Mucosa of stomach (tissue), 1 donor: Measurements from ENCODE around the gene OPCML.

ENCODE experiments used
- H3K27me3 ChIP-seq: one replicate; pipeline ENCODE4 v1.7.0; 2013; ENCODE audit warnings: mild to moderate bottlenecking, low read length; ENCODE audit not compliant: control insufficient read depth, insufficient read depth
- H3K36me3 ChIP-seq: one replicate; pipeline ENCODE4 v1.7.0; 2013; ENCODE audit warnings: low read length; ENCODE audit not compliant: control insufficient read depth, insufficient read depth
- H3K4me1 ChIP-seq: one replicate; pipeline ENCODE4 v1.7.0; 2013; ENCODE audit warnings: mild to moderate bottlenecking, low read length; ENCODE audit not compliant: control insufficient read depth, insufficient read depth
- H3K4me3 ChIP-seq: one replicate; pipeline ENCODE4 v1.7.0; 2013; ENCODE audit warnings: low read length
- H3K9ac ChIP-seq: one replicate; pipeline ENCODE4 v1.7.0; 2013; ENCODE audit warnings: mild to moderate bottlenecking, low read length, moderate library complexity
- H3K9me3 ChIP-seq: one replicate; pipeline ENCODE4 v1.7.0; 2013; ENCODE audit warnings: mild to moderate bottlenecking, low read length, moderate library complexity; ENCODE audit not compliant: control insufficient read depth
- donor health status: Pancreatic carcinoma.

Gene OPCML

GRCh38 chr11:132802947-132803346 is 729.4 kb downstream of the OPCML start:
- H3K9me3 ChIP-seq: no peaks in the 10 kb centered on the region
- H3K36me3 ChIP-seq: no peaks in the 10 kb centered on the region
- no peak overlapping the region for H3K9ac ChIP-seq
- H3K4me3 ChIP-seq: no peak overlapping the region
- no peaks in the 10 kb centered on the region for H3K4me1 ChIP-seq
- no peaks in the 10 kb centered on the region for H3K27me3 ChIP-seq

- Histone ChIP-seq H3K4me1 (no peaks in the 10 kb centered on the region), H3K9ac (no peak overlapping the region), H3K4me3 (no peak overlapping the region), H3K36me3 (no peaks in the 10 kb centered on the region), H3K9me3 (no peaks in the 10 kb centered on the region), H3K27me3 (peaks cover 4% of the 10 kb centered on the region)
Observed at GRCh38 chr11:132793831-132794230, 738.5 kb downstream of the OPCML start.

GRCh38 chr11:132792341-132793140 is 739.8 kb downstream of the OPCML start:
- Histone ChIP-seq H3K4me1 (no peaks in the 10 kb centered on the region), H3K36me3 (no peaks in the 10 kb centered on the region), H3K9ac (no peak overlapping the region), H3K27me3 (peaks cover 4% of the 10 kb centered on the region), H3K9me3 (no peaks in the 10 kb centered on the region), H3K4me3 (no peak overlapping the region)

- no peaks in the 10 kb centered on the region for H3K36me3 ChIP-seq
- H3K27me3 ChIP-seq: peaks cover 4% of the 10 kb centered on the region
- no peak overlapping the region for H3K4me3 ChIP-seq
- no peaks in the 10 kb centered on the region for H3K4me1 ChIP-seq
- no peaks in the 10 kb centered on the region for H3K9me3 ChIP-seq
- no peak overlapping the region for H3K9ac ChIP-seq
Observed at GRCh38 chr11:132790971-132791370, 741.3 kb downstream of the OPCML start.

- H3K36me3 ChIP-seq: no peaks in the 10 kb centered on the region
- H3K4me1 ChIP-seq: no peaks in the 10 kb centered on the region
- H3K4me3 ChIP-seq: no peak overlapping the region
- H3K9ac ChIP-seq: no peak overlapping the region
- H3K27me3 ChIP-seq: peaks cover 4% of the 10 kb centered on the region
- no peaks in the 10 kb centered on the region for H3K9me3 ChIP-seq
Observed at GRCh38 chr11:132790466-132790865, 741.8 kb downstream of the OPCML start.

- Histone ChIP-seq H3K4me1 (no peaks in the 10 kb centered on the region), H3K36me3 (no peaks in the 10 kb centered on the region), H3K9ac (no peak overlapping the region), H3K9me3 (no peaks in the 10 kb centered on the region), H3K4me3 (no peak overlapping the region), H3K27me3 (peaks cover 4% of the 10 kb centered on the region)
Observed at GRCh38 chr11:132788816-132789325, 743.4 kb downstream of the OPCML start.

- Histone ChIP-seq H3K9ac (no peak overlapping the region), H3K27me3 (no peaks in the 10 kb centered on the region), H3K4me3 (no peak overlapping the region), H3K36me3 (no peaks in the 10 kb centered on the region), H3K4me1 (no peaks in the 10 kb centered on the region), H3K9me3 (no peaks in the 10 kb centered on the region)
Observed at GRCh38 chr11:132785878-132786277, 746.4 kb downstream of the OPCML start.

GRCh38 chr11:132784441-132784840 is 747.9 kb downstream of the OPCML start:
- no peaks in the 10 kb centered on the region for H3K4me1 ChIP-seq
- H3K9ac ChIP-seq: no peak overlapping the region
- H3K36me3 ChIP-seq: no peaks in the 10 kb centered on the region
- no peaks in the 10 kb centered on the region for H3K27me3 ChIP-seq
- no peaks in the 10 kb centered on the region for H3K9me3 ChIP-seq
- H3K4me3 ChIP-seq: no peak overlapping the region

GRCh38 chr11:132782102-132782501 is 750.2 kb downstream of the OPCML start:
- H3K4me3 ChIP-seq: no peak overlapping the region
- H3K27me3 ChIP-seq: no peaks in the 10 kb centered on the region
- no peak overlapping the region for H3K9ac ChIP-seq
- H3K36me3 ChIP-seq: no peaks in the 10 kb centered on the region
- H3K4me1 ChIP-seq: no peaks in the 10 kb centered on the region
- H3K9me3 ChIP-seq: no peaks in the 10 kb centered on the region

- no peak overlapping the region for H3K4me3 ChIP-seq
- H3K9me3 ChIP-seq: no peaks in the 10 kb centered on the region
- no peak overlapping the region for H3K9ac ChIP-seq
- H3K36me3 ChIP-seq: no peaks in the 10 kb centered on the region
- H3K27me3 ChIP-seq: no peaks in the 10 kb centered on the region
- H3K4me1 ChIP-seq: no peaks in the 10 kb centered on the region
Observed at GRCh38 chr11:132780046-132780445, 752.3 kb downstream of the OPCML start.

- H3K9ac ChIP-seq: no peak overlapping the region
- no peaks in the 10 kb centered on the region for H3K27me3 ChIP-seq
- no peaks in the 10 kb centered on the region for H3K36me3 ChIP-seq
- H3K4me3 ChIP-seq: no peak overlapping the region
- H3K9me3 ChIP-seq: no peaks in the 10 kb centered on the region
- H3K4me1 ChIP-seq: no peaks in the 10 kb centered on the region
Observed at GRCh38 chr11:132779497-132779896, 752.8 kb downstream of the OPCML start.

- Histone ChIP-seq H3K9me3 (no peaks in the 10 kb centered on the region), H3K36me3 (no peaks in the 10 kb centered on the region), H3K9ac (no peak overlapping the region), H3K27me3 (no peaks in the 10 kb centered on the region), H3K4me1 (no peaks in the 10 kb centered on the region), H3K4me3 (no peak overlapping the region)
Observed at GRCh38 chr11:132777067-132777975, 755.0 kb downstream of the OPCML start.
